ENCODE data around the gene PCBP3.

- TF ChIP-seq POLR2AphosphoS5 (IDR thresholded peaks at IDR 0.05; ENCODE audit: low read depth, low read length): no peak
- TF ChIP-seq POLR2A (IDR thresholded peaks at IDR 0.05; ENCODE audit: low read depth, low read length): no peak
- no peak for TF ChIP-seq TAF1 (IDR thresholded peaks at IDR 0.05; ENCODE audit: borderline replicate concordance, low read depth, low read length)
Observed at GRCh38 chr21:45948576-45949141, 305.1 kb downstream of the PCBP3 start.
